ENCODE data around the gene ASGR1.

ASGR1 gene

DNA sequence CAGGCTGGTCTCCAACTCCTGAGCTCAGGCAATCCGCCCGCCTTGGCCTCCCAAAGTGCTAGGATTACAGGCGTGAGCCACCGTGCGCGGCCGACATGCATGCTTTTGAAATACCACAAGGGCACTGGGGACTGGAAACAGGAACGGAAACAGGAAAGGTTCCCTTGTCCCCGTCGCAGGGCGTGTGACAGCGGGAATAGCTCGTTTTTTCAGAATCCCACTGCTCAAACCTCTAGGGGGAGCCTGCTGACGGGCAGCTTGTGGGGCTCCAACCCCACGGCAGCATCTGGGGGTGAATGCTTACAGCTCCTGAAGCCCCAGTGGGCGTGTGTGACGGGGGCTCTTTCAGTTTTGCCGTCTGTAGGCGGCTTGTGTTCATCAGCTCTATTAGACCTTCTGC is 45.7 kb downstream of the ASGR1 start:
- CTCF ChIA-PET, result interaction anchor here (0.6 to 16.2 kb wide), 16 partner anchors 8 to 354 kb away, joined by 3 to 374 read pairs (median 6); partner anchors contain the start of genes ASGR2, CLEC10A and SLC16A11
- H3K27ac ChIP-seq (ENCODE audit: insufficient read depth in 1 of 2, low read depth in 1 of 2, low read length in 2 of 2, poor library complexity in 1 of 2, severe bottlenecking in 2 of 2), result peak overlapping the region in 1 of 2 experiments; percentile 70
- no peaks in the 10 kb centered on the region for H3K9me3 ChIP-seq (ENCODE audit: control extremely low read depth in 1 of 5, control insufficient read depth in 4 of 5, insufficient read depth in 2 of 5, low read depth in 1 of 5, low read length in 4 of 5)
- POLR2A ChIA-PET, result interaction anchor here (1.1 to 1.5 kb wide), 2 partner anchors 52 to 81 kb away, joined by 4 to 8 read pairs; partner anchors contain the start of gene CLEC10A
- WGBS (ENCODE audit: insufficient coverage), result 5% methylated on average over 17 of the region's 19 CpGs
- H3K27me3 ChIP-seq (replicated peaks in 2 of 5; ENCODE audit: control insufficient read depth in 4 of 5, insufficient read depth in 5 of 5, low read length in 4 of 5), result peaks cover 0 to 2% (median 0%) of the 10 kb centered on the region in 5 experiments
- DNase-seq, result peak; percentile 64 to 79 (median 76)
- H3K4me3 ChIP-seq (ENCODE audit: control insufficient read depth in 1 of 7, extremely low read depth in 1 of 7, insufficient read depth in 4 of 7, low read depth in 2 of 7, low read length in 6 of 7), result peak overlapping the region in 5 of 7 experiments; percentile 13 to 63 (median 41)
- no peaks in the 10 kb centered on the region for H3K36me3 ChIP-seq (ENCODE audit: control insufficient read depth in 4 of 4, insufficient read depth in 4 of 4, low read length in 3 of 4)
- H3K4me1 ChIP-seq (ENCODE audit: control extremely low read depth in 1 of 4, control insufficient read depth in 4 of 4, insufficient read depth in 4 of 4, low read length in 3 of 4), result peaks cover 0 to 50% (median 37%) of the 10 kb centered on the region in 4 experiments

DNA sequence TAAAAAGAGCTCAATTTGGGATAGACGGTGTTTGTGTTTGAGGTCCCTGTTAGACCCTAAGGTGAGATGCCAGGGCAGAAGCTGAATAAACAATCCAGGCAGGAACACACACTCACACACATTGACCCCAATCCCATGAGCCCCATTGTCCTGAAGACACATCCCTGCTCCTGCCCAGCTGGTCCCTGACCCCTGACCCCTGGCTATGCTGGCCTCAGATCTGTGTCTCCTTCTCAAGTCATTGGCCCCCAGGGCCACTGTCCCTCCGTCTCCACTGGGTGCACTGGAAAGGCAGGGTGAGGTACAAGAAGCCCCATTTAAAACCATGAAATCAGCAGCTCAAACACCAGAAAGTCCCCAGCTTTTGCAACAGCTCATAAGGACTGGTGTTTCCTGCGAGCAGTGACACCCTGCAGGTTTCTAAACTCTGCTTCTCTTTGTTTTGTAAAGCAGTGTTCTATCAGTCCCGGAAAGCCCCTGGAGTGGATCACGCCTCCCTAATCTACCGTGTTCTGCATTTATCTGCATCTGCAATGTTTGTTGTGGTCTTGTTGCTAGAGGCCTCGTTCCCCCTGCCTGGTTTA is 46.6 kb downstream of the ASGR1 start:
- H3K27ac ChIP-seq (ENCODE audit: insufficient read depth in 1 of 2, low read depth in 1 of 2, low read length in 2 of 2, poor library complexity in 1 of 2, severe bottlenecking in 2 of 2), result peak overlapping the region; percentile 55 to 70
- peak overlapping the region in 2 of 7 experiments; percentile 2 to 52 for H3K4me3 ChIP-seq (ENCODE audit: control insufficient read depth in 1 of 7, extremely low read depth in 1 of 7, insufficient read depth in 4 of 7, low read depth in 2 of 7, low read length in 6 of 7)
- ChIA-PET POLR2A (interaction anchor here (1.1 to 1.5 kb wide), 2 partner anchors 51 to 80 kb away, joined by 4 to 8 read pairs; partner anchors contain the start of gene CLEC10A), CTCF (interaction anchor here (0.7 to 16.2 kb wide), 17 partner anchors 9 to 882 kb away, joined by 3 to 374 read pairs (median 5); partner anchors contain the start of genes ASGR2, CLEC10A, SLC16A11 and SLC16A13)
- WGBS (ENCODE audit: insufficient coverage), result 0% methylated on average over 2 of the region's 7 CpGs
- H3K27me3 ChIP-seq (replicated peaks in 2 of 5; ENCODE audit: control insufficient read depth in 4 of 5, insufficient read depth in 5 of 5, low read length in 4 of 5), result peaks cover 0 to 2% (median 0%) of the 10 kb centered on the region in 5 experiments
- H3K36me3 ChIP-seq (ENCODE audit: control insufficient read depth in 4 of 4, insufficient read depth in 4 of 4, low read length in 3 of 4), result no peaks in the 10 kb centered on the region
- DNase-seq, result peak; percentile 86 to 98 (median 97)
- peaks cover 0 to 50% (median 37%) of the 10 kb centered on the region in 4 experiments for H3K4me1 ChIP-seq (ENCODE audit: control extremely low read depth in 1 of 4, control insufficient read depth in 4 of 4, insufficient read depth in 4 of 4, low read length in 3 of 4)
- H3K9me3 ChIP-seq (ENCODE audit: control extremely low read depth in 1 of 5, control insufficient read depth in 4 of 5, insufficient read depth in 2 of 5, low read depth in 1 of 5, low read length in 4 of 5), result no peaks in the 10 kb centered on the region

DNA sequence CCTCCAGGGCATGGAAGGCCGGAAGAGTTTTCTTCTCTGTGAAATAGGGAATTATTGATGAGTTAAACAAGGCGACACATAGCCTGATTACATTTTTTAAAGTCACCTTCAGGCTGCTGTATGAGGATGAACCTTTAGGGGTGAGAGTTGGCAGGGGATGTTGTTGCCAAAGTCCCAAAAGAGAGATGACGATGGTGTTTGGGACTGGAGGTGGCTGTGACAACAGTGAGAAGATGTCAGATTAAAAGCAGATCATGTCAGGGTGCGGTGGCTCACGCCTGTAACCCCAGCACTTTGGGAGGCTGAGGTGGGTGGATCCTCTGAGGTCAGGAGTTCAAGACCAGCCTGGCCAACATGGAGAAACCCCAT is 47.8 kb downstream of the ASGR1 start:
- POLR2A ChIA-PET, result no interaction called here
- Histone ChIP-seq H3K9me3 (ENCODE audit: control extremely low read depth in 1 of 5, control insufficient read depth in 4 of 5, insufficient read depth in 2 of 5, low read depth in 1 of 5, low read length in 4 of 5) (no peaks in the 10 kb centered on the region), H3K36me3 (ENCODE audit: control insufficient read depth in 4 of 4, insufficient read depth in 4 of 4, low read length in 3 of 4) (no peaks in the 10 kb centered on the region), H3K27ac (ENCODE audit: insufficient read depth in 1 of 2, low read depth in 1 of 2, low read length in 2 of 2, poor library complexity in 1 of 2, severe bottlenecking in 2 of 2) (peak overlapping the region in 1 of 2 experiments; percentile 21), H3K4me1 (ENCODE audit: control extremely low read depth in 1 of 4, control insufficient read depth in 4 of 4, insufficient read depth in 4 of 4, low read length in 3 of 4) (peaks cover 0 to 46% (median 33%) of the 10 kb centered on the region in 4 experiments), H3K27me3 (replicated peaks in 2 of 5; ENCODE audit: control insufficient read depth in 4 of 5, insufficient read depth in 5 of 5, low read length in 4 of 5) (no peaks in the 10 kb centered on the region), H3K4me3 (ENCODE audit: control insufficient read depth in 1 of 7, extremely low read depth in 1 of 7, insufficient read depth in 4 of 7, low read depth in 2 of 7, low read length in 6 of 7) (no peak overlapping the region)
- CTCF ChIA-PET, result interaction anchor here (1.0 to 16.2 kb wide), 4 partner anchors 16 to 80 kb away, joined by 3 to 374 read pairs (median 6); partner anchors contain the start of genes ASGR2 and SLC16A11
- 90% methylated on average over 3 of the region's 5 CpGs for WGBS (ENCODE audit: insufficient coverage)
- DNase-seq, result peak in 2 of 3 donors; percentile 26 to 30

DNA sequence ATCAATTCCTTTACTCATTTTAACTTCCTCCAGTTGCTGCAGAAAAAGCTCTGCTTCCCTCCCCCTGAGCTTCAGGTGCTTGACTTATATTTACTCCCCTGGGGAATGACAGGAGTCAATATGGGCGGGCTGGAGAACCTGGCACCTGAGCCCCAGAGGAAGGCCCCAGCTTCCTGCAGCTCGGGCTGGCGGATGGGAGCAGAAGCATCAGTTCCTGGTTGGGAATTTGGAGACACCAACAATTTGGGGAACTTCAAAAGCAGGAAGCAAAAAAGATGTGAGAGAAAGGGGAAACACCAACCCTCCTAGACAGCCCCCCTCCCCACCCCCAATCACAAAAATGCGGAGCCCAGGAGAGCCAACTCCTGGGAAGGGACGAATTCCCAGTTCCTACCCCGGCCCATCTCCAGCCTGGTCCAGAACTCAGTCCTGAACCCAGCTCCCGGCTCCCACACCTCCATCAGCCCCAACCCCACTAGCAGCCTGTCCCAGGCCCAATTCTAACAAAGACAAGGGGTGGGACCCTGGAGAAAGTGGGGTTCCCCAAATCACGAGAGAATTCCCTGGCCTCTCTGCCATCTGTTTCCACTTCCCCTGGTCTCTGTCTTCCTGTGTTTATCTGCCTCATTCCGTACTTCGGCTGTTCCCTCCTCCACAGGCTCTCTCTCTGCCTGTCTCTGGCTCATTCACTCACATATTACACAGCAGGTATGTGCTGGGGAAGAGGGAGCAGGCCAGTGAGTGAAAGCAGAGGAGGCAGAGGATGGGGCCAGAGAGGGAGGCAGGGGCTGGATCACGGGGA is 48.3 kb downstream of the ASGR1 start:
- H3K9me3 ChIP-seq (ENCODE audit: control extremely low read depth in 1 of 5, control insufficient read depth in 4 of 5, insufficient read depth in 2 of 5, low read depth in 1 of 5, low read length in 4 of 5), result no peaks in the 10 kb centered on the region
- DNase-seq, result peak in 2 of 3 donors; percentile 77 to 83
- POLR2A ChIA-PET, result interaction anchor here (0.5 to 0.8 kb wide), 3 partner anchors 14 to 49 kb away, joined by 3 to 4 read pairs (median 3); no protein-coding TSS in a partner anchor
- no peaks in the 10 kb centered on the region for H3K36me3 ChIP-seq (ENCODE audit: control insufficient read depth in 4 of 4, insufficient read depth in 4 of 4, low read length in 3 of 4)
- CTCF ChIA-PET, result interaction anchor here (1.0 to 16.2 kb wide), 3 partner anchors 29 to 79 kb away, joined by 3 to 374 read pairs (median 3); partner anchors contain the start of gene SLC16A11
- H3K4me1 ChIP-seq (ENCODE audit: control extremely low read depth in 1 of 4, control insufficient read depth in 4 of 4, insufficient read depth in 4 of 4, low read length in 3 of 4), result peaks cover 0 to 43% (median 32%) of the 10 kb centered on the region in 4 experiments
- H3K4me3 ChIP-seq (ENCODE audit: control insufficient read depth in 1 of 7, extremely low read depth in 1 of 7, insufficient read depth in 4 of 7, low read depth in 2 of 7, low read length in 6 of 7), result peak overlapping the region in 2 of 7 experiments; percentile 11 to 13
- 16% methylated on average over 5 of the region's 11 CpGs for WGBS (ENCODE audit: insufficient coverage)
- no peaks in the 10 kb centered on the region for H3K27me3 ChIP-seq (replicated peaks in 2 of 5; ENCODE audit: control insufficient read depth in 4 of 5, insufficient read depth in 5 of 5, low read length in 4 of 5)
- H3K27ac ChIP-seq (ENCODE audit: insufficient read depth in 1 of 2, low read depth in 1 of 2, low read length in 2 of 2, poor library complexity in 1 of 2, severe bottlenecking in 2 of 2), result peak overlapping the region in 1 of 2 experiments; percentile 21

DNA sequence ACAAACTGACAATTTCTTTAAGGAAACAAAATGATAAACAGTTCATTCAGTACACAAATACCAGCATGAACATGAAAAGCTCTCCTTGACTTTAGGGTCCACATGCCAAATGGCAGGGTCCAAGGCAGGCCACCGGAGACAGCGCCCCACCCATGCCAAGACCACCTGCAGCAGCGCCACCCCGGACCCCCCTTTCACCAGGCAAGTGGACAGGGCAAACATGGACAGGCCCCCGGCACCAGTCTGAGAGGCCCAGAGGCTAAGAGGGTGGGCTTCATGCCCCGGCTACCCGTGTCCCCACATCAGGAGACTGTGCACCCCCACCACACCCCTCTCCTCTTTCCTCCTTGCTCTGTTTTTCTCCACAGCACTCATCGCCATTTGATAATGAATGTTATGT is 49.9 kb downstream of the ASGR1 start:
- DNase-seq, result no peak
- H3K27ac ChIP-seq (ENCODE audit: insufficient read depth in 1 of 2, low read depth in 1 of 2, low read length in 2 of 2, poor library complexity in 1 of 2, severe bottlenecking in 2 of 2), result no peak overlapping the region
- H3K4me1 ChIP-seq (ENCODE audit: control extremely low read depth in 1 of 4, control insufficient read depth in 4 of 4, insufficient read depth in 4 of 4, low read length in 3 of 4), result peaks cover 0 to 43% (median 32%) of the 10 kb centered on the region in 4 experiments
- no peak overlapping the region for H3K4me3 ChIP-seq (ENCODE audit: control insufficient read depth in 1 of 7, extremely low read depth in 1 of 7, insufficient read depth in 4 of 7, low read depth in 2 of 7, low read length in 6 of 7)
- no peaks in the 10 kb centered on the region for H3K9me3 ChIP-seq (ENCODE audit: control extremely low read depth in 1 of 5, control insufficient read depth in 4 of 5, insufficient read depth in 2 of 5, low read depth in 1 of 5, low read length in 4 of 5)
- CTCF ChIA-PET, result interaction anchor here (1.1 to 16.2 kb wide), 2 partner anchors 34 to 78 kb away, joined by 3 to 374 read pairs; partner anchors contain the start of gene SLC16A11
- no peaks in the 10 kb centered on the region for H3K36me3 ChIP-seq (ENCODE audit: control insufficient read depth in 4 of 4, insufficient read depth in 4 of 4, low read length in 3 of 4)
- H3K27me3 ChIP-seq (replicated peaks in 2 of 5; ENCODE audit: control insufficient read depth in 4 of 5, insufficient read depth in 5 of 5, low read length in 4 of 5), result no peaks in the 10 kb centered on the region
- 100% methylated on average over 6 of the region's 8 CpGs for WGBS (ENCODE audit: insufficient coverage)
- POLR2A ChIA-PET, result no interaction called here

DNA sequence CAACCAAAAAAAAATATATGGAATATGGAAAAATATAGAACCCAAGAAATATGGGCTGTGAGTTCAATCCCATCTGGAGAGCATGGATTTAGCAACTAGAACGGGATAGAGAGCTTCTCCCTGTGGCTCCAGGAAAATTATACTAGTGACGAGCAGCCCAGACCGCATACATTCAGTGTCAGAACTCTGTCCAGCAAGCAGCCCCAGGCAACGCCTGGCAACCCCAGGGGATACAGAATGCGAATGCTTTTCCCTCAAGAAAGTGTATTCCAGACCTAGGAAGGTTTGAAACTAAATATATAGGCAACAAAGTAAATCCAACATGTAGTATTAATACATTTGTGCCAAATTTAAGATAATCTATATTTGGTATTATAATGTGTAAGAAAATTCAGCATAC is 51.0 kb downstream of the ASGR1 start:
- no peak overlapping the region for H3K27ac ChIP-seq (ENCODE audit: insufficient read depth in 1 of 2, low read depth in 1 of 2, low read length in 2 of 2, poor library complexity in 1 of 2, severe bottlenecking in 2 of 2)
- peaks cover 0 to 34% (median 22%) of the 10 kb centered on the region in 4 experiments for H3K4me1 ChIP-seq (ENCODE audit: control extremely low read depth in 1 of 4, control insufficient read depth in 4 of 4, insufficient read depth in 4 of 4, low read length in 3 of 4)
- H3K4me3 ChIP-seq (ENCODE audit: control insufficient read depth in 1 of 7, extremely low read depth in 1 of 7, insufficient read depth in 4 of 7, low read depth in 2 of 7, low read length in 6 of 7), result no peak overlapping the region
- H3K9me3 ChIP-seq (ENCODE audit: control extremely low read depth in 1 of 5, control insufficient read depth in 4 of 5, insufficient read depth in 2 of 5, low read depth in 1 of 5, low read length in 4 of 5), result no peaks in the 10 kb centered on the region
- WGBS (ENCODE audit: insufficient coverage), result 92% methylated on average over 3 of the region's 5 CpGs
- CTCF ChIA-PET, result interaction anchor here (0.6 to 16.2 kb wide), 2 partner anchors 25 to 77 kb away, joined by 3 to 374 read pairs; partner anchors contain the start of gene SLC16A11
- no peaks in the 10 kb centered on the region for H3K36me3 ChIP-seq (ENCODE audit: control insufficient read depth in 4 of 4, insufficient read depth in 4 of 4, low read length in 3 of 4)
- POLR2A ChIA-PET, result no interaction called here
- H3K27me3 ChIP-seq (replicated peaks in 2 of 5; ENCODE audit: control insufficient read depth in 4 of 5, insufficient read depth in 5 of 5, low read length in 4 of 5), result no peaks in the 10 kb centered on the region
- no peak for DNase-seq

Measured in common myeloid progenitor, CD34-positive (primary cell).